Measurements from ENCODE around the gene CCDC85B. TPM values are rescaled to one million over a fixed set of nuclear protein-coding genes. Genes with fewer than 3 reads are reported as not detected.

Gene CCDC85B
- total and polyA plus RNA-seq, 2 of the 13 experiments (the other 11 are each of a cell fraction or from before 2014, with no cell fraction given): 8.2 to 19.5 TPM

GRCh38 chr11:65857853-65858680 lies 32.4 kb upstream of the CCDC85B start, which contains the start of gene CFL1 (continued):
- TF ChIP-seq ZBTB44 (CRISPR knock-in tag; IDR thresholded peaks at IDR 0.05) (no peak), PATZ1 (CRISPR knock-in tag; IDR thresholded peaks at IDR 0.05) (peak; percentile 51; the same call in 1 of the 2 replicates), FOXJ3 (CRISPR knock-in tag; IDR thresholded peaks at IDR 0.05; ENCODE audit: borderline replicate concordance) (no peak), SUZ12 (IDR thresholded peaks at IDR 0.05; ENCODE audit: low read depth, low read length) (peak; percentile 77), ZBTB26 (CRISPR knock-in tag; IDR thresholded peaks at IDR 0.05; ENCODE audit: borderline replicate concordance) (no peak), THAP11 (CRISPR knock-in tag; IDR thresholded peaks at IDR 0.05) (peak; percentile 99), KDM5A (IDR thresholded peaks at IDR 0.05; ENCODE audit: borderline replicate concordance, low read length) (no peak), ZNF30 (CRISPR knock-in tag; IDR thresholded peaks at IDR 0.05) (no peak), KDM6A (CRISPR knock-in tag; IDR thresholded peaks at IDR 0.05; ENCODE audit: low read depth) (no peak), EZH2 (conservative IDR thresholded peaks at IDR 0.05; ENCODE audit: low read depth, low read length) (no peak), ELF4 (CRISPR knock-in tag; IDR thresholded peaks at IDR 0.05; ENCODE audit: borderline replicate concordance) (peak; percentile 78), HIC2 (CRISPR knock-in tag; IDR thresholded peaks at IDR 0.05; ENCODE audit: low read depth) (no peak), KDM5B (CRISPR knock-in tag; IDR thresholded peaks at IDR 0.05; ENCODE audit: borderline replicate concordance) (peak; percentile 55; the same call in 1 of the 2 replicates), RFX5 (IDR thresholded peaks at IDR 0.05; ENCODE audit: low read depth, low read length) (no peak; the same call in 1 of the 2 replicates), ZNF263 (CRISPR knock-in tag; IDR thresholded peaks at IDR 0.05) (no peak), FIP1L1 (IDR thresholded peaks at IDR 0.05; ENCODE audit: borderline replicate concordance, insufficient read depth, low read depth, low read length) (no peak), ZFP36L2 (CRISPR knock-in tag; IDR thresholded peaks at IDR 0.05) (no peak), ATM (IDR thresholded peaks at IDR 0.05; ENCODE audit: borderline replicate concordance) (no peak), ZNF704 (CRISPR knock-in tag; IDR thresholded peaks at IDR 0.05; ENCODE audit: borderline replicate concordance) (no peak)

Data from HepG2 (cell line).